Spleen (tissue), 11 donors: ENCODE measurements around the gene KRABD2.
"Not testable (repeated sequence)": the region's sequence is repeated elsewhere in the genome, so short reads cannot be mapped to it uniquely, and the experiment has no call there.

Experiments
- DNase-seq: peaks from one replicate; pipeline ENCODE4 v3.0.0-alpha.2; 2020
- H3K27ac ChIP-seq, 8 donors: fragments of 200-600 bp; sonication (generic) in 7 of 8; 1 replicate in 4 of 8; 2 replicates in 4 of 8; pipeline versions ENCODE4 v1.5.0 to v1.8.0; 2016 to 2021; ENCODE audit warnings: inconsistent platforms in 4 of 8, mild to moderate bottlenecking in 4 of 8, moderate library complexity in 1 of 8
- H3K27me3 ChIP-seq, 7 donors: fragments of 200-600 bp; sonication (generic) in 6 of 7; replicated peaks in 1 of 7; 1 replicate in 4 of 7; 2 replicates in 3 of 7; pipeline versions ENCODE4 v1.5.0 to v1.8.0; 2016 to 2021; ENCODE audit warnings: inconsistent platforms in 3 of 7, mild to moderate bottlenecking in 1 of 7
- H3K36me3 ChIP-seq, 6 donors: fragments of 200-600 bp; sonication (generic) in 5 of 6; 1 replicate in 4 of 6; 2 replicates in 2 of 6; pipeline versions ENCODE4 v1.5.0 to v1.8.0; 2016 to 2021; ENCODE audit warnings: inconsistent platforms in 2 of 6
- H3K4me1 ChIP-seq, 6 donors: fragments of 200-600 bp; sonication (generic) in 5 of 6; 1 replicate in 3 of 6; 2 replicates in 3 of 6; pipeline versions ENCODE4 v1.5.0 to v1.8.0; 2016 to 2021; ENCODE audit warnings: inconsistent platforms in 3 of 6
- H3K4me3 ChIP-seq, 8 donors: fragments of 200-600 bp; sonication (generic) in 7 of 8; 1 replicate in 4 of 8; 2 replicates in 4 of 8; pipeline versions ENCODE4 v1.5.0 to v1.8.0; 2016 to 2021; ENCODE audit warnings: inconsistent platforms in 4 of 8, mild to moderate bottlenecking in 4 of 8, moderate library complexity in 2 of 8
- H3K9me3 ChIP-seq, 8 donors: fragments of 200-600 bp; sonication (generic) in 7 of 8; 1 replicate in 4 of 8; 2 replicates in 4 of 8; pipeline versions ENCODE4 v1.5.0 to v1.8.0; 2016 to 2021; ENCODE audit warnings: inconsistent platforms in 4 of 8
- POLR2A ChIP-seq, 3 donors: fragments of 450-650 bp; IDR thresholded peaks; one replicate each; pipeline ENCODE4 v1.5.1; 2017; ENCODE audit warnings: antibody characterized with exemption in 3 of 3, mild to moderate bottlenecking in 1 of 3
- POLR2AphosphoS5 ChIP-seq, 3 donors: sonication (generic); formaldehyde crosslinking; IDR thresholded peaks; one replicate each; pipeline ENCODE4 v1.5.1; 2017; ENCODE audit warnings: antibody characterized with exemption in 3 of 3
- WGBS, 5 donors: extraction: QIAGEN DNeasy Blood & Tissue Kit in 3 of 5; methylation state at CpG; one replicate each; pipeline versions ENCODE4 v1.1.5 to v1.1.7; 2013 to 2018; 5-methylcytosine and 5-hydroxymethylcytosine counted together
- intact Hi-C: fragments of 100-400 bp; cut with DNase I; formaldehyde crosslinking; loops from one replicate; pipeline ENCODE4 v1.15.0; 2023; ENCODE audit warnings: low total_unique reads
- TF ChIP-seq, protein P1 (sequence below), 11 experiments: fragments of 200-600 bp in 7 of 11; fragments of 450-650 bp in 4 of 11; sonication (generic) in 4 of 11; IDR thresholded peaks in 8 of 11; conservative IDR thresholded peaks in 3 of 11; 1 replicate in 7 of 11; 2 replicates in 4 of 11; pipeline versions ENCODE4 v1.4.0 to v1.8.0; 2016 to 2021; ENCODE audit warnings: antibody characterized with exemption in 11 of 11, inconsistent platforms in 4 of 11, mild to moderate bottlenecking in 1 of 11
- donor health status: healthy with polysubstance abuse.
- donor health status: DM: no; HTN: no; CAD: no; lungs with moderate emphysema.
- donor health status: DM: no; HTN: no; CAD: no.
- donor health status: Bipolar disorder and iron deficiency.
- donor health status: healthy.
- donor health status: DM: no; HTN: no; CAD: no.
- donor health status: DM: yes; HTN: yes; CAD: no.

The KRABD2 gene

GRCh38 chr17:8359769-8360168, 16.7 kb downstream of the KRABD2 start:
- Histone ChIP-seq H3K27ac (peak overlapping the region in 2 of 8 donors; percentile 11 to 22), H3K4me3 (no peak overlapping the region), H3K9me3 (no peaks in the 10 kb centered on the region), H3K27me3 (no peaks in the 10 kb centered on the region), H3K36me3 (peaks cover 0 to 7% (median 0%) of the 10 kb centered on the region in 6 donors), H3K4me1 (peaks cover 0 to 22% (median 11%) of the 10 kb centered on the region in 6 donors)
- intact Hi-C loops, result no loop called here
- 58 to 71% (median 62%) methylated on average over 5 of the region's 5 CpGs for WGBS, 5 donors
- no peak for TF ChIP-seq POLR2A (IDR thresholded peaks at IDR 0.05)
- no peak for TF ChIP-seq POLR2AphosphoS5 (IDR thresholded peaks at IDR 0.05)
- TF ChIP-seq, protein P1, sequence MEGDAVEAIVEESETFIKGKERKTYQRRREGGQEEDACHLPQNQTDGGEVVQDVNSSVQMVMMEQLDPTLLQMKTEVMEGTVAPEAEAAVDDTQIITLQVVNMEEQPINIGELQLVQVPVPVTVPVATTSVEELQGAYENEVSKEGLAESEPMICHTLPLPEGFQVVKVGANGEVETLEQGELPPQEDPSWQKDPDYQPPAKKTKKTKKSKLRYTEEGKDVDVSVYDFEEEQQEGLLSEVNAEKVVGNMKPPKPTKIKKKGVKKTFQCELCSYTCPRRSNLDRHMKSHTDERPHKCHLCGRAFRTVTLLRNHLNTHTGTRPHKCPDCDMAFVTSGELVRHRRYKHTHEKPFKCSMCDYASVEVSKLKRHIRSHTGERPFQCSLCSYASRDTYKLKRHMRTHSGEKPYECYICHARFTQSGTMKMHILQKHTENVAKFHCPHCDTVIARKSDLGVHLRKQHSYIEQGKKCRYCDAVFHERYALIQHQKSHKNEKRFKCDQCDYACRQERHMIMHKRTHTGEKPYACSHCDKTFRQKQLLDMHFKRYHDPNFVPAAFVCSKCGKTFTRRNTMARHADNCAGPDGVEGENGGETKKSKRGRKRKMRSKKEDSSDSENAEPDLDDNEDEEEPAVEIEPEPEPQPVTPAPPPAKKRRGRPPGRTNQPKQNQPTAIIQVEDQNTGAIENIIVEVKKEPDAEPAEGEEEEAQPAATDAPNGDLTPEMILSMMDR (IDR thresholded peaks at IDR 0.05 in 8 of 11, conservative IDR thresholded peaks at IDR 0.05 in 3 of 11), result no peak
- DNase-seq, result no peak

- Histone ChIP-seq H3K9me3 (no peaks in the 10 kb centered on the region), H3K4me3 (no peak overlapping the region), H3K27me3 (no peaks in the 10 kb centered on the region), H3K36me3 (no peaks in the 10 kb centered on the region), H3K4me1 (peaks cover 0 to 22% (median 11%) of the 10 kb centered on the region in 6 donors), H3K27ac (no peak overlapping the region)
- 92 to 95% (median 93%) methylated on average over 3 of the region's 3 CpGs for WGBS, 5 donors
- TF ChIP-seq POLR2A (IDR thresholded peaks at IDR 0.05), result no peak
- TF ChIP-seq POLR2AphosphoS5 (IDR thresholded peaks at IDR 0.05), result no peak
- TF ChIP-seq, protein P1 (IDR thresholded peaks at IDR 0.05 in 8 of 11, conservative IDR thresholded peaks at IDR 0.05 in 3 of 11), result no peak
- intact Hi-C loops, result no loop called here
- DNase-seq, result no peak
Measured at GRCh38 chr17:8357910-8358309, 18.6 kb downstream of the KRABD2 start.

- no peaks in the 10 kb centered on the region for H3K9me3 ChIP-seq
- no peak for TF ChIP-seq POLR2A (IDR thresholded peaks at IDR 0.05)
- no peak overlapping the region for H3K4me3 ChIP-seq
- H3K36me3 ChIP-seq, result no peaks in the 10 kb centered on the region
- DNase-seq, result no peak
- 63 to 80% (median 72%) methylated on average over 8 of the region's 8 CpGs for WGBS, 5 donors
- no peaks in the 10 kb centered on the region for H3K4me1 ChIP-seq
- intact Hi-C loops, result no loop called here
- peaks cover 0 to 18% (median 0%) of the 10 kb centered on the region in 7 donors for H3K27me3 ChIP-seq
- no peak overlapping the region for H3K27ac ChIP-seq
Measured at GRCh38 chr17:8354236-8354635, 22.3 kb downstream of the KRABD2 start.

- no peaks in the 10 kb centered on the region for H3K36me3 ChIP-seq
- H3K4me3 ChIP-seq, result no peak overlapping the region
- 61 to 77% (median 76%) methylated on average over 7 of the region's 7 CpGs for WGBS, 5 donors
- no peak for DNase-seq
- TF ChIP-seq, protein P1 (IDR thresholded peaks at IDR 0.05 in 8 of 11, conservative IDR thresholded peaks at IDR 0.05 in 3 of 11), result no peak
- TF ChIP-seq POLR2A (IDR thresholded peaks at IDR 0.05) (no peak), POLR2AphosphoS5 (IDR thresholded peaks at IDR 0.05) (no peak)
- no peaks in the 10 kb centered on the region for H3K9me3 ChIP-seq
- H3K27me3 ChIP-seq, result peaks cover 0 to 20% (median 0%) of the 10 kb centered on the region in 7 donors
- no peak overlapping the region for H3K27ac ChIP-seq
- intact Hi-C loops, result no loop called here
- H3K4me1 ChIP-seq, result no peaks in the 10 kb centered on the region
Measured at GRCh38 chr17:8353736-8354135, 22.8 kb downstream of the KRABD2 start.

DNA sequence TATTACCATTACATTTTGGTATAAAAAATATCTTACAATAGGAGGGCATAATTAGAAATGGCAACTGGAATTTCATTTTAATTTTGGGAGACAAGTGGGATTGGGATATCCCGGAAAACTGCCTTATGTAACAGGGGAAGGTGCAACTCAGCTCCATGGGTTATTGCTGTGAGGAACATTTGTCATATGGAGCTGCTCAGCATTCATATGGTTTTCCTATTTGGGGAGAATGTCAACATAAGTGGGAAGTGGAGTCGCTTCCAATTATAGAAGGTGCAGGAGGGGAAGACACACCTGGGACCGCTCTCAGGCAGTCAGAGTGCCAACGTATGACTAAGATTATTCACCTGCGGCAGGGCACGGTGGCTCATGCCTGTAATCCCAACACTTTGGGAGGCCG, 26.2 kb downstream of the KRABD2 start:
- DNase-seq, result no peak
- WGBS, 5 donors, result 82 to 90% (median 85%) methylated on average over 7 of the region's 7 CpGs
- H3K27me3 ChIP-seq, result peaks cover 0 to 53% (median 8%) of the 10 kb centered on the region in 7 donors
- H3K9me3 ChIP-seq, result no peaks in the 10 kb centered on the region
- no peak overlapping the region for H3K27ac ChIP-seq
- intact Hi-C loops, result no loop called here
- H3K36me3 ChIP-seq, result no peaks in the 10 kb centered on the region
- TF ChIP-seq POLR2AphosphoS5 (IDR thresholded peaks at IDR 0.05), result no peak
- TF ChIP-seq, protein P1 (IDR thresholded peaks at IDR 0.05 in 8 of 11, conservative IDR thresholded peaks at IDR 0.05 in 3 of 11), result no peak
- TF ChIP-seq POLR2A (IDR thresholded peaks at IDR 0.05), result no peak
- H3K4me1 ChIP-seq, result no peaks in the 10 kb centered on the region
- H3K4me3 ChIP-seq, result no peak overlapping the region

DNA sequence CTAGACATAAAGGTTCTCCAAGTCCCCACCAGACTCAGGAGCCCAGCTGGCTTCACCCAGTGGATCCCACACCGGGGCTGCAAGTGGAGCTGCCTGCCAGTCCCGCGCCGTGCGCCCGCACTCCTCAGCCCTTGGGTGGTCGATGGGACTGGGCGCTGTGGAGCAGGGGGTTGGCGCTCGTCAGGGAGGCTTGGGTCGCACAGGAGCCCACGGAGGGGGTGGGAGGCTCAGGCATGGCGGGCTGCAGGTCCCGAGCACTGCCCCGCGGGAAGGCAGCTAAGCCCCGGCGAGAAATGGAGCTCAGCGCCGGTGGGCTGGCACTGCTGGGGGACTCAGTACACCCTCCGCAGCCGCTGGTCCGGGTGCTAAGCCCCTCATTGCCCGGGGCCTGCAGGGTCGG, 29.5 kb downstream of the KRABD2 start:
- H3K4me1 ChIP-seq, DNase-seq, intact Hi-C loops, H3K9me3 ChIP-seq, H3K4me3 ChIP-seq, H3K27ac ChIP-seq, H3K36me3 ChIP-seq: not testable (repeated sequence)
- WGBS, 5 donors, result 51 to 78% (median 70%) methylated on average over 10 to 25 of the region's 25 CpGs
- peaks cover 0 to 55% (median 8%) of the 10 kb centered on the region in 7 donors for H3K27me3 ChIP-seq
